ENCODE measurements around the gene NSD2. TPM values are rescaled to one million over a fixed set of nuclear protein-coding genes. Genes with fewer than 3 reads are reported as not detected.

Gene NSD2
- total RNA-seq, 1 experiment from 2014 or later, result 128 TPM

- peaks cover 30% of the 10 kb centered on the region for H3K36me3 Mint-ChIP-seq
- no peak overlapping the region for H3K4me3 Mint-ChIP-seq
- ChIA-PET POLR2A (interaction anchor here (0.7 kb wide), 1 partner anchor 42 kb away, joined by 4 read pairs; no protein-coding TSS in a partner anchor), CTCF (no interaction called here)
- H3K9me3 Mint-ChIP-seq, result no peaks in the 10 kb centered on the region
- H3K27ac Mint-ChIP-seq, result no peak overlapping the region
- H3K4me1 Mint-ChIP-seq, result no peaks in the 10 kb centered on the region
- ATAC-seq, result no peak
- no peaks in the 10 kb centered on the region for H3K27me3 Mint-ChIP-seq (ENCODE audit: low read depth)
- TF ChIP-seq ZNF396 (CRISPR knock-in tag; IDR thresholded peaks at IDR 0.05; ENCODE audit: borderline replicate concordance), result no peak
- TF ChIP-seq CREM (CRISPR knock-in tag; IDR thresholded peaks at IDR 0.05), result no peak
- TF ChIP-seq, protein P1, sequence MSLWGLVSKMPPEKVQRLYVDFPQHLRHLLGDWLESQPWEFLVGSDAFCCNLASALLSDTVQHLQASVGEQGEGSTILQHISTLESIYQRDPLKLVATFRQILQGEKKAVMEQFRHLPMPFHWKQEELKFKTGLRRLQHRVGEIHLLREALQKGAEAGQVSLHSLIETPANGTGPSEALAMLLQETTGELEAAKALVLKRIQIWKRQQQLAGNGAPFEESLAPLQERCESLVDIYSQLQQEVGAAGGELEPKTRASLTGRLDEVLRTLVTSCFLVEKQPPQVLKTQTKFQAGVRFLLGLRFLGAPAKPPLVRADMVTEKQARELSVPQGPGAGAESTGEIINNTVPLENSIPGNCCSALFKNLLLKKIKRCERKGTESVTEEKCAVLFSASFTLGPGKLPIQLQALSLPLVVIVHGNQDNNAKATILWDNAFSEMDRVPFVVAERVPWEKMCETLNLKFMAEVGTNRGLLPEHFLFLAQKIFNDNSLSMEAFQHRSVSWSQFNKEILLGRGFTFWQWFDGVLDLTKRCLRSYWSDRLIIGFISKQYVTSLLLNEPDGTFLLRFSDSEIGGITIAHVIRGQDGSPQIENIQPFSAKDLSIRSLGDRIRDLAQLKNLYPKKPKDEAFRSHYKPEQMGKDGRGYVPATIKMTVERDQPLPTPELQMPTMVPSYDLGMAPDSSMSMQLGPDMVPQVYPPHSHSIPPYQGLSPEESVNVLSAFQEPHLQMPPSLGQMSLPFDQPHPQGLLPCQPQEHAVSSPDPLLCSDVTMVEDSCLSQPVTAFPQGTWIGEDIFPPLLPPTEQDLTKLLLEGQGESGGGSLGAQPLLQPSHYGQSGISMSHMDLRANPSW (CRISPR knock-in tag; conservative IDR thresholded peaks at IDR 0.05; ENCODE audit: low read depth), result no peak
- TF ChIP-seq, protein P2, sequence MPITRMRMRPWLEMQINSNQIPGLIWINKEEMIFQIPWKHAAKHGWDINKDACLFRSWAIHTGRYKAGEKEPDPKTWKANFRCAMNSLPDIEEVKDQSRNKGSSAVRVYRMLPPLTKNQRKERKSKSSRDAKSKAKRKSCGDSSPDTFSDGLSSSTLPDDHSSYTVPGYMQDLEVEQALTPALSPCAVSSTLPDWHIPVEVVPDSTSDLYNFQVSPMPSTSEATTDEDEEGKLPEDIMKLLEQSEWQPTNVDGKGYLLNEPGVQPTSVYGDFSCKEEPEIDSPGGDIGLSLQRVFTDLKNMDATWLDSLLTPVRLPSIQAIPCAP (CRISPR knock-in tag; IDR thresholded peaks at IDR 0.05), result no peak
- TF ChIP-seq NFYB (CRISPR knock-in tag; conservative IDR thresholded peaks at IDR 0.05; ENCODE audit: low read depth), result no peak
- TF ChIP-seq, protein P3, sequence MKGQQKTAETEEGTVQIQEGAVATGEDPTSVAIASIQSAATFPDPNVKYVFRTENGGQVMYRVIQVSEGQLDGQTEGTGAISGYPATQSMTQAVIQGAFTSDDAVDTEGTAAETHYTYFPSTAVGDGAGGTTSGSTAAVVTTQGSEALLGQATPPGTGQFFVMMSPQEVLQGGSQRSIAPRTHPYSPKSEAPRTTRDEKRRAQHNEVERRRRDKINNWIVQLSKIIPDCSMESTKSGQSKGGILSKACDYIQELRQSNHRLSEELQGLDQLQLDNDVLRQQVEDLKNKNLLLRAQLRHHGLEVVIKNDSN (CRISPR knock-in tag; IDR thresholded peaks at IDR 0.05), result no peak
- TF ChIP-seq SMAD4 (CRISPR knock-in tag; IDR thresholded peaks at IDR 0.05), result no peak
- no peak for TF ChIP-seq NR3C1 (CRISPR knock-in tag; conservative IDR thresholded peaks at IDR 0.05; ENCODE audit: low read depth)
- no peak for TF ChIP-seq SMAD3 (CRISPR knock-in tag; IDR thresholded peaks at IDR 0.05; ENCODE audit: borderline replicate concordance)
- no peak for TF ChIP-seq OVOL2 (CRISPR knock-in tag; IDR thresholded peaks at IDR 0.05; ENCODE audit: borderline replicate concordance)
- TF ChIP-seq ZNF532 (CRISPR knock-in tag; IDR thresholded peaks at IDR 0.05; ENCODE audit: borderline replicate concordance), result no peak
- TF ChIP-seq TEAD4 (CRISPR knock-in tag; IDR thresholded peaks at IDR 0.05), result no peak
- TF ChIP-seq FOXP1 (CRISPR knock-in tag; IDR thresholded peaks at IDR 0.05; ENCODE audit: borderline replicate concordance), result no peak
- TF ChIP-seq ELF4 (CRISPR knock-in tag; IDR thresholded peaks at IDR 0.05; ENCODE audit: low read depth), result no peak
- no peak for DNase-seq (ENCODE audit: low spot score)
These were observed 62.5 kb downstream of the NSD2 start for GRCh38 chr4:1933700-1934099.

GRCh38 chr4:1937550-1937949, 66.4 kb downstream of the NSD2 start:
- H3K9me3 Mint-ChIP-seq, result no peaks in the 10 kb centered on the region
- H3K27ac Mint-ChIP-seq, result no peak overlapping the region
- ChIA-PET CTCF (no interaction called here), POLR2A (no interaction called here)
- no peak overlapping the region for H3K4me3 Mint-ChIP-seq
- ATAC-seq (no peak), DNase-seq (ENCODE audit: low spot score) (no peak)
- H3K4me1 Mint-ChIP-seq, result no peaks in the 10 kb centered on the region
- H3K27me3 Mint-ChIP-seq (ENCODE audit: low read depth), result no peaks in the 10 kb centered on the region
- TF ChIP-seq, protein P4, sequence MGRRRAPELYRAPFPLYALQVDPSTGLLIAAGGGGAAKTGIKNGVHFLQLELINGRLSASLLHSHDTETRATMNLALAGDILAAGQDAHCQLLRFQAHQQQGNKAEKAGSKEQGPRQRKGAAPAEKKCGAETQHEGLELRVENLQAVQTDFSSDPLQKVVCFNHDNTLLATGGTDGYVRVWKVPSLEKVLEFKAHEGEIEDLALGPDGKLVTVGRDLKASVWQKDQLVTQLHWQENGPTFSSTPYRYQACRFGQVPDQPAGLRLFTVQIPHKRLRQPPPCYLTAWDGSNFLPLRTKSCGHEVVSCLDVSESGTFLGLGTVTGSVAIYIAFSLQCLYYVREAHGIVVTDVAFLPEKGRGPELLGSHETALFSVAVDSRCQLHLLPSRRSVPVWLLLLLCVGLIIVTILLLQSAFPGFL (CRISPR knock-in tag; IDR thresholded peaks at IDR 0.05; ENCODE audit: borderline replicate concordance), result no peak
- peaks cover 37% of the 10 kb centered on the region for H3K36me3 Mint-ChIP-seq

Measured in WTC11 (cell line).